ENCODE data around the gene MOCS2.

DNA sequence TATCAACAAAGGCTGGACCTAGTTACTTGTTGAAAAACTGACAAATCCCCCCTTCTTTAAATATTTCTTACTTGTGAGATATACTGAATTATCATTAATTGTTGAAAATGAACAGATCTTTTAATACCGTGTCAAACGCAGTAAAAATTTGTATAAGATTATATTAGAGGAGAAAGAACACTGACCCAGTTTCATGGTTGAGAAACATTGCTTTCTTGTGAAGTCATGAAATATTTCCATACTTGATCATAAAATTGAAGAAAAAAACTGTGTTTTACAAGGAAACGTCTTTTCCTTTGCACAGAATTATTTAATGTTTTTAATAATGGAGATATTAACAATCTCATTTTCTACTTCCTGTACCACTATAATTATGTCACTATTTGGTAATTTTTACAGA, 45.8 kb downstream of the MOCS2 start:
- TF ChIP-seq, protein P1, sequence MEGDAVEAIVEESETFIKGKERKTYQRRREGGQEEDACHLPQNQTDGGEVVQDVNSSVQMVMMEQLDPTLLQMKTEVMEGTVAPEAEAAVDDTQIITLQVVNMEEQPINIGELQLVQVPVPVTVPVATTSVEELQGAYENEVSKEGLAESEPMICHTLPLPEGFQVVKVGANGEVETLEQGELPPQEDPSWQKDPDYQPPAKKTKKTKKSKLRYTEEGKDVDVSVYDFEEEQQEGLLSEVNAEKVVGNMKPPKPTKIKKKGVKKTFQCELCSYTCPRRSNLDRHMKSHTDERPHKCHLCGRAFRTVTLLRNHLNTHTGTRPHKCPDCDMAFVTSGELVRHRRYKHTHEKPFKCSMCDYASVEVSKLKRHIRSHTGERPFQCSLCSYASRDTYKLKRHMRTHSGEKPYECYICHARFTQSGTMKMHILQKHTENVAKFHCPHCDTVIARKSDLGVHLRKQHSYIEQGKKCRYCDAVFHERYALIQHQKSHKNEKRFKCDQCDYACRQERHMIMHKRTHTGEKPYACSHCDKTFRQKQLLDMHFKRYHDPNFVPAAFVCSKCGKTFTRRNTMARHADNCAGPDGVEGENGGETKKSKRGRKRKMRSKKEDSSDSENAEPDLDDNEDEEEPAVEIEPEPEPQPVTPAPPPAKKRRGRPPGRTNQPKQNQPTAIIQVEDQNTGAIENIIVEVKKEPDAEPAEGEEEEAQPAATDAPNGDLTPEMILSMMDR (IDR thresholded peaks at IDR 0.05) = no peak
- no peak for TF ChIP-seq POLR2A (IDR thresholded peaks at IDR 0.05)
